ENCODE results near the gene PPP3CA.
A peak's percentile ranks its signal among the peaks of the same experiment; 100 is the strongest.

PPP3CA gene

GRCh38 chr4:101347267-101347556, at the start of gene PPP3CA:
TSS of gene PPP3CA (minus strand) at chr4:101347526.
- no peak for DNase-seq (ENCODE audit: low spot score)

- peak; percentile 65 for DNase-seq (ENCODE audit: low spot score)
Observed at GRCh38 chr4:101393256-101393655, 45.9 kb upstream of the PPP3CA start.

GRCh38 chr4:101370663-101371210, 23.4 kb upstream of the PPP3CA start:
- no peak for DNase-seq (ENCODE audit: low spot score)

GRCh38 chr4:101367201-101367600, 19.9 kb upstream of the PPP3CA start:
- peak; percentile 32 for DNase-seq (ENCODE audit: low spot score)

GRCh38 chr4:101366331-101366730, 19.0 kb upstream of the PPP3CA start:
- DNase-seq (ENCODE audit: low spot score): no peak

GRCh38 chr4:101357751-101358150, 10.4 kb upstream of the PPP3CA start:
- DNase-seq (ENCODE audit: low spot score): no peak

GRCh38 chr4:101356928-101357327, 9.6 kb upstream of the PPP3CA start:
- DNase-seq (ENCODE audit: low spot score): peak; percentile 54

GRCh38 chr4:101355767-101356702, 8.7 kb upstream of the PPP3CA start:
- DNase-seq (ENCODE audit: low spot score): no peak

GRCh38 chr4:101355246-101355645, 7.9 kb upstream of the PPP3CA start:
- DNase-seq (ENCODE audit: low spot score): no peak

GRCh38 chr4:101349801-101350064, 2.4 kb upstream of the PPP3CA start:
- no peak for DNase-seq (ENCODE audit: low spot score)

GRCh38 chr4:101348995-101349800, 1.9 kb upstream of the PPP3CA start:
- no peak for DNase-seq (ENCODE audit: low spot score)

GRCh38 chr4:101348367-101348827, 1.1 kb upstream of the PPP3CA start:
- DNase-seq (ENCODE audit: low spot score): peak; percentile 29

GRCh38 chr4:101347557-101348366, 436 bp upstream of the PPP3CA start:
- peak; percentile 91 for DNase-seq (ENCODE audit: low spot score)

GRCh38 chr4:101346351-101347266, 717 bp downstream of the PPP3CA start:
- peak; percentile 51 for DNase-seq (ENCODE audit: low spot score)

GRCh38 chr4:101345596-101346350, 1.6 kb downstream of the PPP3CA start:
- DNase-seq (ENCODE audit: low spot score): peak; percentile 40

GRCh38 chr4:101345271-101345595, 2.1 kb downstream of the PPP3CA start:
- peak; percentile 14 for DNase-seq (ENCODE audit: low spot score)

GRCh38 chr4:101339332-101339731, 8.0 kb downstream of the PPP3CA start:
- DNase-seq (ENCODE audit: low spot score): no peak

- peak; percentile 59 for DNase-seq (ENCODE audit: low spot score)
Observed at GRCh38 chr4:101337688-101338087, 9.6 kb downstream of the PPP3CA start.

- no peak for DNase-seq (ENCODE audit: low spot score)
Observed at GRCh38 chr4:101334963-101335572, 12.3 kb downstream of the PPP3CA start.

- peak; percentile 8 for DNase-seq (ENCODE audit: low spot score)
Observed at GRCh38 chr4:101332424-101332823, 14.9 kb downstream of the PPP3CA start.
